Testis (tissue), 2 donors: ENCODE measurements around the gene ARHGDIG.

ENCODE experiments used
- POLR2A ChIP-seq: fragments of 450-650 bp; IDR thresholded peaks from one replicate; pipeline ENCODE4 v1.6.1; 2017; ENCODE audit warnings: antibody characterized with exemption, mild to moderate bottlenecking, moderate library complexity
- TF ChIP-seq, protein P1 (sequence below), 3 experiments: fragments of 450-650 bp in 2 of 3; fragments of 200-600 bp in 1 of 3; sonication (generic) in 1 of 3; IDR thresholded peaks; one replicate each; pipeline ENCODE4 v1.5.1; 2016 to 2019; ENCODE audit warnings: antibody characterized with exemption in 3 of 3, mild to moderate bottlenecking in 2 of 3, moderate library complexity in 1 of 3

DNA sequence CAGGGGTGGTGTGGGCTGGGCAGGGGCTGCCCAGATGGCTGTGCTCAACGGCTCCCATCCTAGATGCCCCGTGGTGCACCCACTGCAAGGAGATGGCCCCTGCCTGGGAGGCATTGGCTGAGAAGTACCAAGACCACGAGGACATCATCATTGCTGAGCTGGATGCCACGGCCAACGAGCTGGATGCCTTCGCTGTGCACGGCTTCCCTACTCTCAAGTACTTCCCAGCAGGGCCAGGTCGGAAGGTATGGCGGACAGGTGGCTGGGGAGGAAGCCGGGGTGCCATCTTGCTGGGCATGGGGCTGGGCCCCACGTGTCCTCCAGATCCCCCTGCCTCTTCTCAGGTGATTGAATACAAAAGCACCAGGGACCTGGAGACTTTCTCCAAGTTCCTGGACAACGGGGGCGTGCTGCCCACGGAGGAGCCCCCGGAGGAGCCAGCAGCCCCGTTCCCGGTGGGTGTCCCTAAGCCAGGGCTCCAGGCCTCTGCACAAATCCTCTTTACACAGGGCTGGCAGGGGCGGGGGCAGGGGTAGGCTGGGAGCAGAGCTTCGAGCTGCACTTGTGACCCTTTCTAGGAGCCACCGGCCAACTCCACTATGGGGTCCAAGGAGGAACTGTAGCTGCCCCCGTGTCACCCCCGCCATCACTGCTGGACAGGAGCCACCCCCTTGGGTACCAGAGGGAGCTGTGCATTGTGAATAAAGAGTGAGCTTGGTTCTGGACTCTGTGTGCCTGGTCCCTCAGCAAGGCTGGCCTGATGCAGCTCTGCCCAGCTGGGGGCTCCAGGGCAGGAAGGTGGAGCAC, 6.3 kb downstream of the ARHGDIG start:
- TF ChIP-seq, protein P1, sequence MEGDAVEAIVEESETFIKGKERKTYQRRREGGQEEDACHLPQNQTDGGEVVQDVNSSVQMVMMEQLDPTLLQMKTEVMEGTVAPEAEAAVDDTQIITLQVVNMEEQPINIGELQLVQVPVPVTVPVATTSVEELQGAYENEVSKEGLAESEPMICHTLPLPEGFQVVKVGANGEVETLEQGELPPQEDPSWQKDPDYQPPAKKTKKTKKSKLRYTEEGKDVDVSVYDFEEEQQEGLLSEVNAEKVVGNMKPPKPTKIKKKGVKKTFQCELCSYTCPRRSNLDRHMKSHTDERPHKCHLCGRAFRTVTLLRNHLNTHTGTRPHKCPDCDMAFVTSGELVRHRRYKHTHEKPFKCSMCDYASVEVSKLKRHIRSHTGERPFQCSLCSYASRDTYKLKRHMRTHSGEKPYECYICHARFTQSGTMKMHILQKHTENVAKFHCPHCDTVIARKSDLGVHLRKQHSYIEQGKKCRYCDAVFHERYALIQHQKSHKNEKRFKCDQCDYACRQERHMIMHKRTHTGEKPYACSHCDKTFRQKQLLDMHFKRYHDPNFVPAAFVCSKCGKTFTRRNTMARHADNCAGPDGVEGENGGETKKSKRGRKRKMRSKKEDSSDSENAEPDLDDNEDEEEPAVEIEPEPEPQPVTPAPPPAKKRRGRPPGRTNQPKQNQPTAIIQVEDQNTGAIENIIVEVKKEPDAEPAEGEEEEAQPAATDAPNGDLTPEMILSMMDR (IDR thresholded peaks at IDR 0.05) = no peak
- no peak for TF ChIP-seq POLR2A
